Mesodermal cell (in vitro differentiated cells): ENCODE measurements around the gene IL36A.

ENCODE experiments used
- H3K27ac ChIP-seq: 2 replicates; pipeline ENCODE4 v1.7.0; 2013; ENCODE audit warnings: mild to moderate bottlenecking, low read depth, low read length, moderate library complexity; ENCODE audit not compliant: severe bottlenecking
- H3K36me3 ChIP-seq: 2 replicates; pipeline ENCODE4 v1.7.1; 2013; ENCODE audit warnings: mild to moderate bottlenecking, low read length, moderate library complexity; ENCODE audit not compliant: control insufficient read depth, insufficient read depth
- H3K4me1 ChIP-seq: one replicate; pipeline ENCODE4 v1.7.1; 2013; ENCODE audit warnings: mild to moderate bottlenecking, low read length; ENCODE audit not compliant: insufficient read depth, control insufficient read depth, poor library complexity, severe bottlenecking
- H3K4me3 ChIP-seq: 2 replicates; pipeline ENCODE4 v1.7.0; 2013; ENCODE audit warnings: low read length, control low read depth, mild to moderate bottlenecking; ENCODE audit not compliant: insufficient read depth, poor library complexity, severe bottlenecking; ENCODE audit errors: extremely low read depth
- H3K9me3 ChIP-seq: 2 replicates; pipeline ENCODE4 v1.7.1; 2013; ENCODE audit warnings: mild to moderate bottlenecking, low read length, moderate library complexity; ENCODE audit not compliant: control insufficient read depth
- WGBS, 2 experiments: methylation state at CpG; one replicate each; pipeline ENCODE4 v1.1.5; 2013; ENCODE audit warnings: missing lambda C conversion rate in 2 of 2; ENCODE audit not compliant: insufficient coverage in 2 of 2; 5-methylcytosine and 5-hydroxymethylcytosine counted together

IL36A gene

DNA sequence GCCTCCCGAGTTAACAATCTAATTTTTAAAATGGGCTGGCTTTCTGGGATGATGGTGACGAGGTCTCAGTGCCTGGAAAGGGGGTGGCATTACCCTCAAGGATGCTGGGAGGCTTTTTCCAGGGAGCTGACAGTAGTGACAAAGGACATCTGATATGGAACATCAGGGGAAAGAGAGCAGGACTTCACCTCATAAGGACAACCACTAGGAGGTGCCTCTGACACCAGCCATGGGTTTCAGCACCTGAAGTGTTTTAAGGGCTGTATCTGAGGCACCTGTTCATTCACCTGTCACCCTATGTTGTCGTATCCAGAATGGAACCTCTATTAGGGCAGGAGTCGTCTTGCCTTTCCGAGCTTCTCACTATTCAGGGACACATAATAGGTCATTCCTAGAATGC, 36.6 kb downstream of the IL36A start:
- no peaks in the 10 kb centered on the region for H3K36me3 ChIP-seq
- no peak overlapping the region for H3K4me3 ChIP-seq
- 63 to 72% methylated on average over 3 of the region's 5 CpGs for WGBS, 2 experiments
- no peaks in the 10 kb centered on the region for H3K9me3 ChIP-seq
- H3K4me1 ChIP-seq = no peaks in the 10 kb centered on the region
- no peak overlapping the region for H3K27ac ChIP-seq

DNA sequence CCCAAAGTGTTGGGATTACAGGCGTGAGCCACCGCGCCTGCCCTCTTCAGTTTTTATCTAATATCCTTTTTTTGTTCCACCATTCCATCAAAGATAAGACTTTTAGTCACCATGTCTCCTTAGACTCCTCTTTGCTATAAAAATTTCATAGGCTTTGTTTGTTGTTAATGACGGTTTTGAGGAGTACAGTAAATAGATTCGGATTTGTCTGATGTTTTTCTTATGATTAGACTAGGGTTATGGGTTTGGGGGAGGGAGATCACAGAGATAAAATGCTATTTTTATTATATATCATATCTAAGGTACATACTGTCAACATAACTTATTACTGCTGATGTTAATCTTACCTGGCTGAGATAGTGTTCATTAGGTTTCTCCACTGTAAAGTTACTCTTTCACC, 41.2 kb downstream of the IL36A start:
- Histone ChIP-seq H3K4me3 (no peak overlapping the region), H3K36me3 (no peaks in the 10 kb centered on the region), H3K4me1 (no peaks in the 10 kb centered on the region), H3K9me3 (no peaks in the 10 kb centered on the region), H3K27ac (no peak overlapping the region)
- WGBS, 2 experiments = 94 to 95% methylated on average over 3 of the region's 5 CpGs

DNA sequence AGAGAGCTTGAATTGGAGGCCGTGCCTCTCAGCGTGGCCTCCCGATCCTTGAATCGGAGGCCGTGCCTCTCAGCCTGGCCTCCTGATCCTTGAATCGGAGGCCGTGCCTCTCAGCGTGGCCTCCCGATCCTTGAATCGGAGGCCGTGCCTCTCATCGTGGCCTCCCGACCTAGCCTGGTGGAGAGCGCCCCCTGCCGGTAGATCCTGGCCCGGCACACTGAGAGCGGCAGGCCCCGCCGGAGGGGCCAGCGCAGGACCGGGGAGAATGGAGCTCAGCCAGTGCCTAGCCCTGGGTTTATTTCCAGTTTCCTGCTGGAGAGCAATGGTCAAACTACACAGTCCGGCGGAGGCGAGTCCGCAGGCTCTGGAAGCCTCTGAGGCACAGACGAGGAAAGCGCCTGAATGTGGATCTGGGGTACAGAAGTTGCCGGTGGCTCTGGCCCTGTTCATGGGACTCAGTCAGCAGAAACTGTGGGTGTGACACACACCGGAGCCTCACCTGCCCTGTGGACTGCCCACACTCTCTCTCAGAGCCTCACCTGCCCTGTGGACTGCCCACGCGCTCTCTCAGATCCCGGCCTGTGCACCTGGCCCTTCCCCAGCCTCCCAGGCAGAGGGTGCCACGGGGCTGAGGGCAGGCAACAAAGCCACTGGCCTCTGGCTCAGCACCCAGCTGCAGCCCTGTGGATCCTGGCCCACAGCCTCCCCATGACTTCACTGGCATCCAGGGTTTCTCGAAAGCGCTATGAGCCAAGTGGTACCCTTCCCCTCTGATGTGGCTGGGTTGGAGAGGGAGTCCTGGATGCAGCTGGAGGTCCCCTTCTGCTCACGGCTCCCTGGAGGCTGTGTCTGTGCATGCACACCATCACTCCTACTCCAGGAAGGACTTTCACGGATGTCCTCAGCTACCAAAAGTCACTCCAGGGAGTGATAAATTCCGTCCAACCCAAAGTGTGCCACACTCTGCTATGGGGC, 45.9 kb downstream of the IL36A start:
- WGBS, 2 experiments = 90 to 92% methylated on average over 34 to 36 of the region's 38 CpGs
- no peak overlapping the region for H3K4me3 ChIP-seq
- no peaks in the 10 kb centered on the region for H3K36me3 ChIP-seq
- H3K4me1 ChIP-seq = no peaks in the 10 kb centered on the region
- peaks cover 12% of the 10 kb centered on the region for H3K9me3 ChIP-seq
- no peak overlapping the region for H3K27ac ChIP-seq

DNA sequence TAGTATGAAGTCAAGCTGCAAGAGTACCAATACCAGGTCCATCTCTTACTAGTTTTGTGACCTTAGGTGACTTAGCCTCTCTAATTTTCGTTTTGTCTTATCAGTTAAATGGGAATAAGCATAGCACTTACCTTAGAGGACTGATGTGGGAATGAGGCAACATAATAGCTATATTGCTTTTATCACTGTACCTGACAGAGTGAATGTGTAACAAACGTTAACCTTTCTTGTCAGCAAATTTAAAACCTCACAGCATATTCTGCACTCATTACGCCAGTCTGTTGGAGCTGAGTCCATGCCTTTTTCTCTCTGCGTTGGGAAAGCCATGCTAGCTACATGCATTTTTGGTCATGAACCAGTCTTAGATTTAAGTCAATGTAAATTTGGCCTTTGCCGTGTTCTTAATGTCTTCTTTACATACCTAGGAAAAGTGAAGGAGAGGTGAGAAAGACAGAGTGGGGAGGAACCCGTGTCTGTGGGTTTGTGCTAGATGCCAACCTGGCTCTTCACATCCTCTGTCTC, 47.2 kb downstream of the IL36A start, which contains the start of gene IL36B:
Gene IL36B, minus strand, starts transcription at position 472 of the 522 bp plus-strand sequence.
- Histone ChIP-seq H3K9me3 (peaks cover 12% of the 10 kb centered on the region), H3K4me1 (no peaks in the 10 kb centered on the region), H3K36me3 (no peaks in the 10 kb centered on the region), H3K27ac (no peak within 1 kb of the TSS), H3K4me3 (no peak within 1 kb of the TSS)
- 63 to 93% methylated on average over 2 to 4 of the region's 6 CpGs for WGBS, 2 experiments

DNA sequence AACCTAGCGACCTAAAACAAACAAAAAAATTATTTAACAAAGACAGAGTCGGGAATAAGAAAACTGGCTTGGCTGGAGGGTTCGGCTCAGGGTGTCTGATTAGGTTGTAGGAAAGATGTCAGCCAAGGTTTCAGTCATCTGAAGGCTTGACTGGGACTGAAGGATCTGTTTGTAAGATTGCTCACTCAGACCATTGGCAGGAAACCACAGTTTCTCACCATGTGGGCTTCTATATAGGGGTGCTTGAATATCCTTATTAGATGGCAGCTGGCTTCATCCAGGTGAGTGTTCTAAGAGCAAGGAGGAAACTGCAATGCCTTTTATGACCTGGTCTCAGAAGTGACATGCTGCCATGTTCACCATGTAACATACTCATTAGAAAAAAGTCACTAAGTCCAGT, 48.4 kb downstream of the IL36A start:
- no peaks in the 10 kb centered on the region for H3K4me1 ChIP-seq
- WGBS, 2 experiments = 75 to 100% methylated on average over 1 of the region's 3 CpGs
- H3K27ac ChIP-seq = no peak overlapping the region
- peaks cover 12% of the 10 kb centered on the region for H3K9me3 ChIP-seq
- no peak overlapping the region for H3K4me3 ChIP-seq
- no peaks in the 10 kb centered on the region for H3K36me3 ChIP-seq

DNA sequence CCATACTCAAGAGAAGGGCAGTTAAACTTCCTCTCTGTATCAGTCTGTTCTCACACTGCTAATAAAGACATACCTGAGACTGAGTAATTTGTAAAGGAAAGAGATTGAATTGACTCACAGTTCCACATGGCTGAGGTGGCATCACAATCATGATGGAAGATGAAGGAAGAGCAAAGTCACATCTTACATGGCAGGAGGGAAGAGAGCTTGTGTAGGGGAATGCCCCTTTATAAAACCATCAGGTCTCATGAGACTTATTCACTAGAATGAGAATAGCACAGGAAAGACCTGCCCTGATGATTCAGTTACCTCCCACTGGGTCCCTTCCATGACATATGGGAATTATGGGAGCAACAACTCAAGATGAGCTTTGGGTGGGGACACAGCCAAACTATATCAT, 48.8 kb downstream of the IL36A start:
- Histone ChIP-seq H3K36me3 (no peaks in the 10 kb centered on the region), H3K9me3 (peaks cover 12% of the 10 kb centered on the region), H3K4me1 (no peaks in the 10 kb centered on the region), H3K27ac (no peak overlapping the region), H3K4me3 (no peak overlapping the region)

DNA sequence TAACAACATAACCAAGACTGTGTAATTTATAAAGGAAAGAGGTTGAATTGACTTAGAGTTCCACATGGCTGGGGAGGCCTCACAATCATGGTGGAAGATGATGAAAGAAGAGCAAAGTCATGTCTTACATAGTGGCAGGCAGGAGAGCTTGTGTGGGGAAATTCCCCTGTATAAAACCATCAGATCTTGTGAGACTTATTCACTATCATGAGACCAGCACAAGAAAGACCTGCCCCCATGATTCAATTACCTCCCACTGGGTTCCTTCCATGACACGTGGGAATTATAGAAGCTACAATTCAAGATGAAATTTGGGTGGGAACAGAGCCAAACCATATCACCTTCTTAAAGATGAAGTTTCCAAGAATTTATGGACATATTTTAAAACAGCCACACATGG, 51.3 kb downstream of the IL36A start:
- Histone ChIP-seq H3K36me3 (no peaks in the 10 kb centered on the region), H3K27ac (no peak overlapping the region), H3K4me1 (no peaks in the 10 kb centered on the region), H3K4me3 (no peak overlapping the region), H3K9me3 (peaks cover 12% of the 10 kb centered on the region)
- no CpG with 5 or more reads among the region's 1 CpG for WGBS, 2 experiments

DNA sequence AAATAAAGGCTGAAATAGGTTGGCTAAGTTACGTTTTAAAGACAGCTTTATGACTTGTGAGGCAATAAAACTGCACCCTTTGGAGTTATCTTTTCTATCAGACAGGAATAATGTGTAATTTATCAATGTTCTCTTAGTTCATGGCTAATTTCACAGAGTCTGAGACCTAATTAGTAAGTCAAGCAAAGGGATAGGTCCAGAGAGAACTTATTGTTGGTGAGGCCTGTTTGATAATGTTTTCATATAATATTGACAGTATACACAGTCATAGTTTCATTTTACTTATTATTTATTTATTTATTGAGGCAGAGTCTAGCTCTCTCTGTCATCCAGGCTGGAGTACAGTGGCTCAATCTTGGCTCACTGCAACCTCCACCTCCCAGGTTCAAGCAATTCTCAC, 51.9 kb downstream of the IL36A start:
- 75 to 80% methylated on average over 1 of the region's 1 CpG for WGBS, 2 experiments
- Histone ChIP-seq H3K4me3 (no peak overlapping the region), H3K4me1 (no peaks in the 10 kb centered on the region), H3K9me3 (peaks cover 12% of the 10 kb centered on the region), H3K36me3 (no peaks in the 10 kb centered on the region), H3K27ac (no peak overlapping the region)
